HepG2 (cell line): Measurements from ENCODE around the gene CDIP1. TPM values are rescaled to one million over a fixed set of nuclear protein-coding genes. Genes with fewer than 3 reads are reported as not detected.

ENCODE experiments used
- ATAC-seq: fragments of 200-7000 bp; cut with Tn5 transposase; 3 replicates; pipeline ENCODE4 v1.9.1; 2020; ENCODE audit warnings: mild to moderate bottlenecking, moderate library complexity
- BruUV-seq: library from RNA; stranded (reverse); fragments of 400-500 nt; replicated peaks from 2 replicates; lab custom pipeline; 2021; lab: Mats Ljungman, UMichigan
- CTCF ChIA-PET: fragments of 300-600 bp; formaldehyde crosslinking; extraction: SDS; loops from one replicate; lab custom pipeline; 2021; ENCODE audit warnings: low total read pairs, inconsistent platforms, low intra/inter-chr PET ratio; lab: Yijun Ruan, JAX
- POLR2A ChIA-PET: fragments of 350-600 bp; sonication (Branson Sonifier 250); formaldehyde crosslinking; loops from one replicate; lab custom pipeline; 2020; ENCODE audit warnings: antibody characterized with exemption, inconsistent platforms; lab: Yijun Ruan, JAX
- DNase-seq: peaks from one replicate; pipeline ENCODE4 v3.0.0-alpha.2; 2015; ENCODE audit warnings: low spot score
- FAIRE-seq: peaks from 3 replicates; lab custom pipeline; 2011; peaks lifted over from hg19 to GRCh38; lab: Jason Lieb, UNC
- H2AFZ ChIP-seq: one replicate; pipeline ENCODE4 v1.6.1; 2011; ENCODE audit warnings: low read length, inconsistent platforms
- H3K27ac ChIP-seq: fragments of 300-600 bp; 3 replicates; pipeline ENCODE4 v1.8.0; 2011; ENCODE audit warnings: mixed run types, mild to moderate bottlenecking, mixed read lengths, low read length, inconsistent platforms; ENCODE audit not compliant: insufficient read depth; ENCODE audit errors: extremely low read length
- H3K27me3 ChIP-seq, 2 experiments: fragments of 200-600 bp in 1 of 2; 2 replicates in 1 of 2; 3 replicates in 1 of 2; pipeline versions ENCODE4 v1.6.0 to v1.8.0; 2011; ENCODE audit warnings: low read length in 2 of 2, mild to moderate bottlenecking in 2 of 2, moderate library complexity in 2 of 2, inconsistent platforms in 1 of 2; ENCODE audit not compliant: insufficient read depth in 2 of 2, control insufficient read depth in 1 of 2
- H3K36me3 ChIP-seq, 2 experiments: fragments of 200-600 bp in 1 of 2; replicated peaks in 1 of 2; 2 replicates in 1 of 2; 3 replicates in 1 of 2; pipeline versions ENCODE4 v1.5.1 to v1.8.0; 2011; ENCODE audit warnings: low read length in 2 of 2, inconsistent platforms in 1 of 2; ENCODE audit not compliant: insufficient read depth in 2 of 2, control insufficient read depth in 1 of 2
- H3K4me1 ChIP-seq: 2 replicates; pipeline ENCODE4 v1.5.1; 2012; ENCODE audit warnings: low read length, inconsistent platforms; ENCODE audit not compliant: insufficient read depth
- H3K4me2 ChIP-seq: 2 replicates; pipeline ENCODE4 v1.6.0; 2011; ENCODE audit warnings: low read depth, low read length, inconsistent platforms
- H3K4me3 ChIP-seq, 3 experiments: fragments of 200-600 bp in 1 of 3; sonication (generic), shearing (Covaris generic) in 1 of 3; replicated peaks in 1 of 3; 2 replicates each; pipeline ENCODE4 v1.5.1; 2011 to 2016; ENCODE audit warnings: low read length in 3 of 3, inconsistent platforms in 2 of 3, low read depth in 2 of 3, mild to moderate bottlenecking in 2 of 3, control low read depth in 1 of 3, mixed read lengths in 1 of 3; ENCODE audit not compliant: insufficient read depth in 1 of 3
- H3K79me2 ChIP-seq: one replicate; pipeline ENCODE4 v1.6.1; 2011; ENCODE audit warnings: low read length, inconsistent platforms; ENCODE audit not compliant: insufficient read depth
- H3K9ac ChIP-seq: 2 replicates; pipeline ENCODE4 v1.6.0; 2011; ENCODE audit warnings: mild to moderate bottlenecking, low read depth, low read length, inconsistent platforms; ENCODE audit not compliant: insufficient read depth
- H3K9me3 ChIP-seq: 2 replicates; pipeline ENCODE4 v1.5.1; 2012; ENCODE audit warnings: mild to moderate bottlenecking, low read length
- H4K20me1 ChIP-seq: 2 replicates; pipeline ENCODE4 v1.6.0; 2011; ENCODE audit warnings: inconsistent platforms, mild to moderate bottlenecking, low read length, moderate library complexity; ENCODE audit not compliant: insufficient read depth
- AGO2 ChIP-seq: fragments of 200-400 bp; formaldehyde crosslinking; optimal IDR thresholded peaks from 2 replicates; pipeline ENCODE3; 2017; ENCODE audit warnings: mild to moderate bottlenecking, low read depth, low read length, moderate library complexity
- CBX2 ChIP-seq, 2 experiments: fragments of 200-600 bp in 1 of 2; sonication (generic); formaldehyde crosslinking in 1 of 2; IDR thresholded peaks; 2 replicates each; pipeline versions ENCODE4 v1.7.0 to v1.8.1; 2018 to 2022; ENCODE audit warnings: low read depth in 2 of 2, low read length in 1 of 2, mild to moderate bottlenecking in 1 of 2, missing genetic modification reagents in 1 of 2
- RBM22 ChIP-seq: fragments of 200-400 bp; formaldehyde crosslinking; optimal IDR thresholded peaks from 2 replicates; pipeline ENCODE3; 2017; ENCODE audit warnings: mild to moderate bottlenecking, low read length, moderate library complexity
- SSRP1 ChIP-seq: IDR thresholded peaks from 2 replicates; pipeline ENCODE4 v1.6.1; 2016; ENCODE audit warnings: control low read depth
- ZMAT5 ChIP-seq: sonication (generic); formaldehyde crosslinking; IDR thresholded peaks from 2 replicates; pipeline ENCODE4 v1.5.0; 2020; ENCODE audit warnings: mild to moderate bottlenecking, low read depth, missing genetic modification reagents, borderline replicate concordance
- WGBS: methylation state at CpG from one replicate; pipeline ENCODE4 v1.1.6; 2017; ENCODE audit warnings: low lambda C conversion rate; 5-methylcytosine and 5-hydroxymethylcytosine counted together
- in situ Hi-C: cut with HindIII; loops from 2 replicates; pipeline ENCODE4 v1.10.0; 2017; ENCODE audit warnings: low pct_unique_long_range_greater_than_20kb; ENCODE audit not compliant: extremely low pct_ligation_motif_present
- intact Hi-C: fragments of 100-400 bp; cut with micrococcal nuclease; formaldehyde crosslinking; loops from one replicate; pipeline ENCODE4 v1.10.0; 2022; ENCODE audit not compliant: unreplicated experiment
- polyA plus RNA-seq, 8 experiments: library from polyadenylated mRNA; depleted of rRNA in 3 of 8; stranded (reverse) in 7 of 8; unstranded in 1 of 8; fragments of >200 nt; fragmentation: Illumina TruSeq in 4 of 8; extraction: Trizol in 4 of 8; gene quantifications; 2 replicates each; pipeline versions ENCODE4 v1.2.1 to v1.2.3, GENCODE V29; 2011 to 2016; ENCODE audit warnings: low read depth in 4 of 8, missing spikeins in 1 of 8, mixed read lengths in 1 of 8; ENCODE audit not compliant: insufficient read depth in 1 of 8
- total RNA-seq, 5 experiments: library from RNA; depleted of rRNA; stranded (reverse); fragments of >200 nt; fragmentation: Illumina TruSeq; extraction: Trizol; gene quantifications; 2 replicates each; pipeline ENCODE4 v1.2.3, GENCODE V29; 2016; ENCODE audit warnings: low read depth in 1 of 5

Gene CDIP1
- total and polyA plus RNA-seq, 2 of the 13 experiments (the other 11 are each of a cell fraction or from before 2014, with no cell fraction given) = 31.2 to 56.7 TPM

GRCh38 chr16:4510131-4510530 is 28.4 kb downstream of the CDIP1 start:
- H3K4me3 ChIP-seq = no peak overlapping the region
- 94% methylated on average over 5 of the region's 5 CpGs for WGBS
- H3K27ac ChIP-seq = no peak overlapping the region
- CTCF ChIA-PET = no interaction called here
- no peak overlapping the region for H3K4me2 ChIP-seq
- no peaks in the 10 kb centered on the region for H3K27me3 ChIP-seq
- DNase-seq = no peak
- intact Hi-C loops = loop anchor here (2.0 kb wide), 2 partner anchors 39 to 75 kb away; no protein-coding TSS in a partner anchor
- no peak for TF ChIP-seq ZMAT5
- peak; percentile 45 for TF ChIP-seq AGO2
- TF ChIP-seq, all 625 proteins: peak for 1
- H3K4me1 ChIP-seq = peaks cover 5% of the 10 kb centered on the region; the same call in 1 of the 2 replicates
- H3K9ac ChIP-seq = no peak overlapping the region
- in situ Hi-C loops = loop anchor here (5.0 to 25.0 kb wide), 3 partner anchors 37 to 452 kb away; partner anchors contain the start of gene SEC14L5
- no peak for ATAC-seq
- no peak overlapping the region for H2AFZ ChIP-seq
- no peak for FAIRE-seq
- H4K20me1 ChIP-seq = peaks cover 17% of the 10 kb centered on the region
- POLR2A ChIA-PET = no interaction called here
- BruUV-seq = no TSS peak
- no peaks in the 10 kb centered on the region for H3K9me3 ChIP-seq
- H3K79me2 ChIP-seq = peaks cover 8% of the 10 kb centered on the region
- H3K36me3 ChIP-seq = peaks cover 33 to 71% of the 10 kb centered on the region in 2 experiments

- Histone ChIP-seq H3K4me2 (no peak overlapping the region), H4K20me1 (peaks cover 17% of the 10 kb centered on the region), H3K9me3 (no peaks in the 10 kb centered on the region), H3K36me3 (peaks cover 33 to 71% of the 10 kb centered on the region in 2 experiments), H3K27me3 (no peaks in the 10 kb centered on the region), H3K4me3 (no peak overlapping the region), H2AFZ (no peak overlapping the region), H3K9ac (no peak overlapping the region), H3K79me2 (peaks cover 6% of the 10 kb centered on the region), H3K4me1 (no peaks in the 10 kb centered on the region), H3K27ac (no peak overlapping the region)
- ATAC-seq (no peak), FAIRE-seq (no peak), DNase-seq (no peak)
- TF ChIP-seq CBX2 (IDR thresholded peaks at IDR 0.05; ENCODE audit: low read depth, low read length) (no peak), CBX2 (CRISPR knock-in tag; IDR thresholded peaks at IDR 0.05; ENCODE audit: low read depth) (no peak), RBM22 (peak; percentile 65), SSRP1 (CRISPR knock-in tag) (peak; percentile 62; the same call in 1 of the 2 replicates)
- in situ Hi-C loops (loop anchor here (25.0 kb wide), 1 partner anchor 453 kb away; the partner anchor contains the start of gene SEC14L5), intact Hi-C loops (no loop called here)
- WGBS = 96% methylated on average over 4 of the region's 8 CpGs
- ChIA-PET CTCF (no interaction called here), POLR2A (no interaction called here)
- no TSS peak for BruUV-seq
Measured at GRCh38 chr16:4509420-4509819, 29.2 kb downstream of the CDIP1 start.
